IMR-90 (cell line): Measurements from ENCODE around the gene CADM3. TPM values are rescaled to one million over a fixed set of nuclear protein-coding genes. Genes with fewer than 3 reads are reported as not detected.

Experiments
- ATAC-seq: fragments of 200-7000 bp; cut with Tn5 transposase; 2 replicates; pipeline ENCODE4 v1.9.1; 2020; ENCODE audit warnings: low read depth, mild to moderate bottlenecking, moderate library complexity
- BruUV-seq: library from RNA; stranded (reverse); fragments of 400-500 nt; replicated peaks from 2 replicates; lab custom pipeline; 2021; lab: Mats Ljungman, UMichigan
- CTCF ChIA-PET: fragments of 300-600 bp; formaldehyde crosslinking; extraction: SDS; loops from one replicate; lab custom pipeline; 2021; ENCODE audit warnings: antibody characterized with exemption; lab: Yijun Ruan, JAX
- POLR2A ChIA-PET: fragments of 300-600 bp; sonication (Branson Sonifier 250); formaldehyde crosslinking; loops from one replicate; lab custom pipeline; 2022; ENCODE audit warnings: antibody characterized with exemption; ENCODE audit not compliant: unreplicated experiment; lab: Charles Lee
- DNase-seq: peaks from one replicate; pipeline ENCODE4 v3.0.0; 2013
- H2AFZ ChIP-seq: replicated peaks from 2 replicates; pipeline ENCODE3; 2013; ENCODE audit warnings: low read length, mild to moderate bottlenecking; ENCODE audit not compliant: poor library complexity
- H2AK5ac ChIP-seq: 2 replicates; pipeline ENCODE4 v1.6.1; 2013; ENCODE audit warnings: low read depth, low read length, inconsistent platforms
- H2AK9ac ChIP-seq: replicated peaks from 2 replicates; pipeline ENCODE3; 2013; ENCODE audit warnings: mild to moderate bottlenecking, low read depth, low read length, moderate library complexity; ENCODE audit not compliant: poor library complexity
- H2BK120ac ChIP-seq: 2 replicates; pipeline ENCODE4 v1.6.1; 2013; ENCODE audit warnings: low read depth, low read length, inconsistent platforms
- H2BK15ac ChIP-seq: 3 replicates; pipeline ENCODE4 v1.6.1; 2013; ENCODE audit warnings: low read depth, low read length, inconsistent platforms
- H2BK20ac ChIP-seq: 2 replicates; pipeline ENCODE4 v1.6.1; 2013; ENCODE audit warnings: low read depth, mild to moderate bottlenecking, inconsistent platforms, low read length, moderate library complexity
- H2BK5ac ChIP-seq: 2 replicates; pipeline ENCODE4 v1.6.1; 2013; ENCODE audit warnings: mild to moderate bottlenecking, low read depth, low read length, inconsistent platforms; ENCODE audit not compliant: poor library complexity, severe bottlenecking
- H3K14ac ChIP-seq: replicated peaks from 2 replicates; pipeline ENCODE4 v1.6.1; 2013; ENCODE audit warnings: low read depth, low read length, inconsistent platforms
- H3K18ac ChIP-seq: 2 replicates; pipeline ENCODE4 v1.6.1; 2013; ENCODE audit warnings: low read depth, low read length, control low read depth
- H3K23ac ChIP-seq: 2 replicates; pipeline ENCODE4 v1.6.1; 2013; ENCODE audit warnings: low read depth, low read length, inconsistent platforms
- H3K27ac ChIP-seq: 2 replicates; pipeline ENCODE4 v1.5.1; 2013; ENCODE audit warnings: mild to moderate bottlenecking, control low read depth, low read length; ENCODE audit not compliant: insufficient read depth
- H3K27me3 ChIP-seq: 2 replicates; pipeline ENCODE4 v1.6.1; 2013; ENCODE audit warnings: low read length; ENCODE audit not compliant: control insufficient read depth, insufficient read depth
- H3K36me3 ChIP-seq: 2 replicates; pipeline ENCODE4 v1.6.1; 2013; ENCODE audit warnings: low read length, mixed read lengths; ENCODE audit not compliant: control insufficient read depth, insufficient read depth
- H3K4ac ChIP-seq: 2 replicates; pipeline ENCODE4 v1.6.1; 2013; ENCODE audit warnings: low read depth, low read length, inconsistent platforms
- H3K4me1 ChIP-seq: 2 replicates; pipeline ENCODE4 v1.6.1; 2013; ENCODE audit warnings: low read length, mixed read lengths; ENCODE audit not compliant: control insufficient read depth, insufficient read depth
- H3K4me2 ChIP-seq: 2 replicates; pipeline ENCODE4 v1.6.1; 2013; ENCODE audit warnings: low read depth, mild to moderate bottlenecking, control low read depth, low read length, moderate library complexity
- H3K4me3 ChIP-seq: 2 replicates; pipeline ENCODE4 v1.5.1; 2013; ENCODE audit warnings: low read depth, mild to moderate bottlenecking, control low read depth, low read length, moderate library complexity; ENCODE audit not compliant: insufficient read depth
- H3K56ac ChIP-seq: 2 replicates; pipeline ENCODE4 v1.6.1; 2013; ENCODE audit warnings: low read length, inconsistent platforms; ENCODE audit not compliant: insufficient read depth; ENCODE audit errors: extremely low read depth
- H3K79me1 ChIP-seq, 2 experiments: 2 replicates each; pipeline ENCODE4 v1.6.1; 2013; ENCODE audit warnings: low read length in 2 of 2, inconsistent platforms in 1 of 2, low read depth in 1 of 2
- H3K9ac ChIP-seq: 2 replicates; pipeline ENCODE4 v1.6.1; 2013; ENCODE audit warnings: low read depth, low read length, control low read depth
- H3K9me1 ChIP-seq: 2 replicates; pipeline ENCODE4 v1.6.1; 2013; ENCODE audit warnings: low read length, inconsistent platforms; ENCODE audit not compliant: insufficient read depth
- H3K9me3 ChIP-seq: 2 replicates; pipeline ENCODE4 v1.6.1; 2013; ENCODE audit warnings: low read length; ENCODE audit not compliant: control insufficient read depth, insufficient read depth
- H4K20me1 ChIP-seq: 2 replicates; pipeline ENCODE4 v1.6.1; 2013; ENCODE audit warnings: low read length, inconsistent platforms; ENCODE audit not compliant: insufficient read depth
- H4K5ac ChIP-seq: 2 replicates; pipeline ENCODE4 v1.6.1; 2013; ENCODE audit warnings: mild to moderate bottlenecking, low read depth, low read length, control low read depth
- H4K8ac ChIP-seq, 2 experiments: 2 replicates each; pipeline ENCODE4 v1.6.1; 2013; ENCODE audit warnings: low read depth in 2 of 2, low read length in 2 of 2, control low read depth in 1 of 2, inconsistent platforms in 1 of 2
- H4K91ac ChIP-seq: 2 replicates; pipeline ENCODE4 v1.6.1; 2013; ENCODE audit warnings: low read depth, low read length, inconsistent platforms; ENCODE audit not compliant: insufficient read depth
- BHLHE40 ChIP-seq: fragments of 150-350 bp; IDR thresholded peaks from 2 replicates; pipeline ENCODE4 v1.6.1; 2016; ENCODE audit warnings: mild to moderate bottlenecking, low read depth, low read length
- CEBPB ChIP-seq: IDR thresholded peaks from 2 replicates; pipeline ENCODE4 v1.6.1; 2012; ENCODE audit warnings: low read depth, low read length, improper control_type of control experiment
- CTCF ChIP-seq: conservative IDR thresholded peaks from 2 replicates; pipeline ENCODE4 v1.5.1; 2012; ENCODE audit warnings: mild to moderate bottlenecking, low read depth, low read length, improper control_type of control experiment
- FOS ChIP-seq: fragments of 150-350 bp; IDR thresholded peaks from 2 replicates; pipeline ENCODE4 v1.6.1; 2016; ENCODE audit warnings: low read depth, low read length
- MAFK ChIP-seq: IDR thresholded peaks from 2 replicates; pipeline ENCODE4 v1.6.1; 2012; ENCODE audit warnings: low read depth, low read length, improper control_type of control experiment
- NFE2L2 ChIP-seq: fragments of 150-350 bp; IDR thresholded peaks from 2 replicates; pipeline ENCODE4 v1.6.1; 2016; ENCODE audit warnings: low read depth, mild to moderate bottlenecking, low read length
- POLR2A ChIP-seq: IDR thresholded peaks from 2 replicates; pipeline ENCODE4 v1.6.1; 2012; ENCODE audit warnings: mild to moderate bottlenecking, low read depth, low read length
- RAD21 ChIP-seq: IDR thresholded peaks from 2 replicates; pipeline ENCODE4 v1.6.1; 2012; ENCODE audit warnings: low read length, improper control_type of control experiment
- RCOR1 ChIP-seq: IDR thresholded peaks from 2 replicates; pipeline ENCODE4 v1.6.1; 2012; ENCODE audit warnings: mild to moderate bottlenecking, low read length, improper control_type of control experiment; ENCODE audit not compliant: insufficient replicate concordance
- SMC3 ChIP-seq: fragments of 150-350 bp; IDR thresholded peaks from 2 replicates; pipeline ENCODE4 v1.6.1; 2016; ENCODE audit warnings: low read depth, mild to moderate bottlenecking, antibody characterized with exemption, low read length, moderate library complexity
- USF2 ChIP-seq: fragments of 150-350 bp; IDR thresholded peaks from 2 replicates; pipeline ENCODE4 v1.6.1; 2017; ENCODE audit warnings: mild to moderate bottlenecking, antibody characterized with exemption, low read length, low read depth
- WGBS, 2 experiments: methylation state at CpG; one replicate each; pipeline versions ENCODE4 v1.1.5 to v1.1.7; 2013; ENCODE audit warnings: missing lambda C conversion rate in 2 of 2; ENCODE audit not compliant: insufficient read length in 1 of 2; ENCODE audit errors: extremely low coverage in 2 of 2; 5-methylcytosine and 5-hydroxymethylcytosine counted together
- dilution Hi-C: fragments of 300-500 bp; cut with HindIII; formaldehyde crosslinking; loops from one replicate; pipeline ENCODE4 v1.14.3; 2018; ENCODE audit warnings: low sequenced_read_pairs; ENCODE audit not compliant: unreplicated experiment
- in situ Hi-C: fragments of 300-500 bp; cut with MboI; formaldehyde crosslinking; loops from 3 replicates; pipeline ENCODE4 v1.14.3; 2019; ENCODE audit warnings: low sequenced_read_pairs, inconsistent platforms, mixed read lengths
- intact Hi-C: fragments of 100-400 bp; cut with micrococcal nuclease; formaldehyde crosslinking; loops from 2 replicates; pipeline ENCODE4 v1.10.0; 2022
- polyA plus RNA-seq, 3 experiments: library from polyadenylated mRNA; depleted of rRNA; stranded (reverse); fragments of >200 nt; gene quantifications; 2 replicates each; pipeline ENCODE4 v1.2.3, GENCODE V29; 2012; ENCODE audit warnings: low replicate concordance in 1 of 3
- total RNA-seq: library from RNA; depleted of rRNA; stranded (reverse); fragments of >200 nt; gene quantifications from 2 replicates; pipeline ENCODE4 v1.2.3, GENCODE V29; 2012
- TF ChIP-seq, protein P1 (sequence below): fragments of 150-350 bp; IDR thresholded peaks from 2 replicates; pipeline ENCODE4 v1.6.1; 2016; ENCODE audit warnings: low read depth, mild to moderate bottlenecking, low read length, moderate library complexity, borderline replicate concordance

The CADM3 gene
- total and polyA plus RNA-seq, 2 of the 4 experiments (the other 2 are of a cell fraction): not detected

DNA sequence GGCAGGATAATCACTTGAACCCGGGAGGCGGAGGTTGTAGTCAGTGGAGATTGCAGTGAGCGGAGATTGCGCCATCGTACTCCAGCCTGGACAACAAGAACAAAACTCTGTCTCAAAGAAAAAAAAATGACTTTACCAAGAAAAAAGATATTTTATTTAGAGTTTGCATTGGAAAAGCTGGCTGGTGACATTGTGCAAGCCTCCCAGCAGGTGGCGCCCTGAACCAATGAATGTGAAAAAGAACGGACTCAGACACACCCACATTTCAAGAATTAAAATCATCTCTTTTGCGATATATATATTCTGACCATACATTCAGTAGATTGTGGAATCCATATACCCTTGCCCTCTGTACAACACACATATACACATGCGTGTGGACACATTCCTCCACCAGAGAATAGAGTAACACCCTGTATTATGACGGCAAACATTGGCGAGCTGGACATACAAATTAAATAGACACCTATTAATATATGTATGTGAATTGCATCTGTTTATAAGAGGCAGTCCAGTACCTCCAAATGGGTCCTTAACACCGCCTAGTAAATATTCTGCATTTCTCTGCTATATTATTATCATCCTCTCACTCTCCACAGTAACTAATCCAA, 39.0 kb upstream of the CADM3 start:
- Histone ChIP-seq H3K18ac (no peak overlapping the region), H3K4me3 (no peak overlapping the region), H3K56ac (no peak overlapping the region), H4K5ac (no peak overlapping the region), H3K4me1 (no peaks in the 10 kb centered on the region), H2BK5ac (no peak overlapping the region), H4K20me1 (no peaks in the 10 kb centered on the region), H2AK5ac (no peak overlapping the region), H2BK20ac (no peak overlapping the region), H3K27ac (no peak overlapping the region), H3K9ac (no peak overlapping the region), H2BK15ac (no peak overlapping the region), H3K79me1 (no peaks in the 10 kb centered on the region), H3K9me1 (no peaks in the 10 kb centered on the region), H3K36me3 (no peaks in the 10 kb centered on the region), H4K91ac (no peak overlapping the region), H4K8ac (no peak overlapping the region), H3K23ac (no peak overlapping the region), H2BK120ac (no peak overlapping the region), H3K27me3 (peaks cover 1% of the 10 kb centered on the region; the same call in 1 of the 2 replicates), H2AK9ac (no peak overlapping the region), H3K4ac (no peak overlapping the region), H3K4me2 (no peak overlapping the region), H2AFZ (no peak overlapping the region), H3K9me3 (no peaks in the 10 kb centered on the region), H3K14ac (no peak overlapping the region)
- in situ Hi-C loops (no loop called here), intact Hi-C loops (loop anchor here (1.0 to 10.0 kb wide), 3 partner anchors 66 to 662 kb away; no protein-coding TSS in a partner anchor), dilution Hi-C loops (no loop called here)
- POLR2A ChIA-PET: no interaction called here
- TF ChIP-seq BHLHE40: no peak
- TF ChIP-seq CEBPB: peak; percentile 44
- TF ChIP-seq CTCF: peak; percentile 92
- TF ChIP-seq RCOR1: no peak
- TF ChIP-seq MAFK: no peak
- no peak for TF ChIP-seq NFE2L2
- TF ChIP-seq SMC3: peak; percentile 61
- no peak for TF ChIP-seq USF2
- peak; percentile 77 for TF ChIP-seq RAD21
- TF ChIP-seq, protein P1, sequence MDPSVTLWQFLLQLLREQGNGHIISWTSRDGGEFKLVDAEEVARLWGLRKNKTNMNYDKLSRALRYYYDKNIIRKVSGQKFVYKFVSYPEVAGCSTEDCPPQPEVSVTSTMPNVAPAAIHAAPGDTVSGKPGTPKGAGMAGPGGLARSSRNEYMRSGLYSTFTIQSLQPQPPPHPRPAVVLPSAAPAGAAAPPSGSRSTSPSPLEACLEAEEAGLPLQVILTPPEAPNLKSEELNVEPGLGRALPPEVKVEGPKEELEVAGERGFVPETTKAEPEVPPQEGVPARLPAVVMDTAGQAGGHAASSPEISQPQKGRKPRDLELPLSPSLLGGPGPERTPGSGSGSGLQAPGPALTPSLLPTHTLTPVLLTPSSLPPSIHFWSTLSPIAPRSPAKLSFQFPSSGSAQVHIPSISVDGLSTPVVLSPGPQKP: no peak
- TF ChIP-seq POLR2A: no peak
- TF ChIP-seq FOS: no peak
- CTCF ChIA-PET: interaction anchor here (0.6 to 2.0 kb wide), 10 partner anchors 10 to 956 kb away, joined by 3 to 11 read pairs (median 4); no protein-coding TSS in a partner anchor
- BruUV-seq: no TSS peak
- peak; percentile 71 for ATAC-seq
- DNase-seq: peak; percentile 56
- no CpG with 5 or more reads among the region's 12 CpGs for whole genome bisulfite sequencing, 2 experiments
